ENCODE data around the gene PAK5.

- TF ChIP-seq, protein P1, sequence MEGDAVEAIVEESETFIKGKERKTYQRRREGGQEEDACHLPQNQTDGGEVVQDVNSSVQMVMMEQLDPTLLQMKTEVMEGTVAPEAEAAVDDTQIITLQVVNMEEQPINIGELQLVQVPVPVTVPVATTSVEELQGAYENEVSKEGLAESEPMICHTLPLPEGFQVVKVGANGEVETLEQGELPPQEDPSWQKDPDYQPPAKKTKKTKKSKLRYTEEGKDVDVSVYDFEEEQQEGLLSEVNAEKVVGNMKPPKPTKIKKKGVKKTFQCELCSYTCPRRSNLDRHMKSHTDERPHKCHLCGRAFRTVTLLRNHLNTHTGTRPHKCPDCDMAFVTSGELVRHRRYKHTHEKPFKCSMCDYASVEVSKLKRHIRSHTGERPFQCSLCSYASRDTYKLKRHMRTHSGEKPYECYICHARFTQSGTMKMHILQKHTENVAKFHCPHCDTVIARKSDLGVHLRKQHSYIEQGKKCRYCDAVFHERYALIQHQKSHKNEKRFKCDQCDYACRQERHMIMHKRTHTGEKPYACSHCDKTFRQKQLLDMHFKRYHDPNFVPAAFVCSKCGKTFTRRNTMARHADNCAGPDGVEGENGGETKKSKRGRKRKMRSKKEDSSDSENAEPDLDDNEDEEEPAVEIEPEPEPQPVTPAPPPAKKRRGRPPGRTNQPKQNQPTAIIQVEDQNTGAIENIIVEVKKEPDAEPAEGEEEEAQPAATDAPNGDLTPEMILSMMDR (conservative IDR thresholded peaks at IDR 0.05 in 1 of 2, IDR thresholded peaks at IDR 0.05 in 1 of 2; ENCODE audit: low read depth in 1 of 2, low read length in 2 of 2) = no peak
- TF ChIP-seq EZH2 (IDR thresholded peaks at IDR 0.05; ENCODE audit: low read length, missing control alignments) = no peak
Observed at GRCh38 chr20:9672981-9673380, 165.9 kb downstream of the PAK5 start.
